GM19397 (cell line): ENCODE data around the gene APLP1.
"Not testable (repeated sequence)": the region's sequence is repeated elsewhere in the genome, so short reads cannot be mapped to it uniquely, and the experiment has no call there.

Experiments used
- ATAC-seq: cut with Tn5 transposase; IDR thresholded peaks from one replicate; pipeline ENCODE4 v1.9.1; 2021; ENCODE audit warnings: mild to moderate bottlenecking, moderate library complexity; ENCODE audit not compliant: unreplicated experiment

APLP1 gene

GRCh38 chr19:35882114-35882832 lies 13.9 kb downstream of the APLP1 start:
- ATAC-seq: no peak

GRCh38 chr19:35883882-35884281 lies 15.5 kb downstream of the APLP1 start:
- no peak for ATAC-seq

DNA sequence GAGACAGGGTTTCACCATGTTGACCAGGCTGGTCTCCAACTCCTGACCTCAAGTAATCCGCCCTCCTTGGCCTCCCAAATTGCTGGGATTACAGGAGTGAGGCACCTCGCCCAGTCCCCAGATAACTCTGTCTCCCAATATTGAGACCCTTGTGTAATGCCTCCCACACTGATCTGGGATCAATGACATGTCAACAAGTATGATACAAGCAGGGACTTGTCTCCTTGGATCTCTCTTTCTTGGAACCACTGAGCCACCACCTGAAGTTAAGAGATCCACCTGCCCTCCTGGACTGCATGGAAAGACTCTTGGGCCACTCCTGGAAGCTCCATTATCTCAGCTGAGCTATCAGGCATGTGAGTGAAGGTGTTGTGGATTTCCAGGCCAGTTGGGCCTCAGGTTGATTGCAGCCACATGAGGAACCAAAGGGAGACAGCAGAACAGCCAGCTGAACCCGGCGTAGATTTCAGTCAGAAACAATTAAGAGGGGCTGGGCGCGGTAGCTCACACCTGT lies 16.9 kb downstream of the APLP1 start:
- ATAC-seq: no peak

DNA sequence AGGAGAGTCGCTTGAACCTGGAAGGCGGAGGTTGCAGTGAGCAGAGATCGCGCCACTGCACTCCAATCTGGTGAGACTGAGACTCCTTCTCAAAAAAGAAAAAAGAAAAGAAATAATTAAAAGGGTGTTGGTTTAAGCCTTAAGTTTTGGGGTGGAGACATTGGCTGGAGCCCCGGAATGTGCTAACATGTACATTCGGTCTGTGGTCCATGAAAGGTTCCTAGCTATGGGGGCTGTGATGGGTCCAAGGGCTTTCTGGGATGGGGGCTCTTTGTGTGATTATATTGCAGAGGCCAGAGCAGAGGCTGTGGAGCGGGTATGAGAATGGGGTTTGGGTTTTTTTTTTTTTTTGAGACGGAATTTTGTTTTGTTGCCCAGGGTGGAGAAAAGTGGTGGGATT lies 17.5 kb downstream of the APLP1 start:
- no peak for ATAC-seq

GRCh38 chr19:35887197-35887596 lies 18.8 kb downstream of the APLP1 start:
- no peak for ATAC-seq

DNA sequence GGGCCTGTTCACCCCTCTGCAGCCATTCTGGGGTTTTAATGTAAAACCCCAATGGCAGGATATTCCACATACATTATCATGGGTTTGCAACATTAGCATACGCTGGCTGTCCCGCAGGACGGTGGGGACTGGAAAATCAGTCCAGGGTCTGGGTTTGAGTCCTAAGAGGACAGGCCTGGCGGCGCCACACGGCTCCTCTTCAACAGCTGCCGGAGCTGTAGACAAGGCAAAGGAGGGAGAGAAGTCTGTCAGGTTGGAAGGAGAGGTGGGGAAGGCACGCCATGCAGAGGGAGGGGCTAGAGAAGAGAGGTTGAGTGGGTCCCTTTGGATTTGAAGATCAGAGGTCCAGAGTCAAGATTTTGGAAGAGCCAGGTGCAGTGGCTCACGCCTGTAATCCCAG lies 20.0 kb downstream of the APLP1 start:
- ATAC-seq: no peak

DNA sequence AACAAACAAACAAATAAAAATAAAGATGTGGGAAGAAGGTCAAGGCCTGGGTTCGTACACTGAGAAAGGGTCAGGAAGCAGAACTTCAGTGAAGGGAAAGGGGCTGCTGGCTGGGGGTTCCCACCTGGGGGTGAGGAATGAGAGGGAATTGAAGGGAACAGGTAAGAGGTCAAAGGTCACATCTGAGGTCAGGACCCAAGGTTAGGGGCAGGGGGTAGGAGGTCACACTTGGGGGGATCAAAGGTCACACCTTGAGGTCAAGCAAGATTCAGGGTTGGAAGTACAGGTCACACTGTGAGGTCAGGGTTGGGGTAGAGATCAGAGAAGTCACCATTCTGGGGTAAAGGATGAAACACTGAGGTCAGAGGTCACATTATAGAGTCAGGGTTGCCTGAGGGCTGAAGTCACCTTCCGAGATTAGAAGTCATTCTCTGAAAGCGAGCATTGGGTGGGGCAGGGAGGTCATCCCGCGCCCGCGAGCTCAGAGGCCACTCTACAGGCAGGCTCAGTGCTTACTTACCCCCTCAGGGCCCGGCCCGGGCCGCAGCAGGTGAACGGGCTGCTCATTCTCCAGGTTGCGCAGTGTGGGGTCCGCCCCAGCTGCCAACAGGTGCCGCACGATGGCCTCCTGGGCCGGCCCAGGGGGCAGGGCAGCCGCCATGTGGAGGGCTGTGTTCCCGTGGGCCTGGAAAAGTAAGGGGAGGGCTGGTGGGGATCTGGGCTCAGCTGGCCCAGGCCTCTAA lies 21.2 kb downstream of the APLP1 start:
- no peak for ATAC-seq

GRCh38 chr19:35890113-35890650 lies 21.8 kb downstream of the APLP1 start:
- no peak for ATAC-seq

GRCh38 chr19:35891819-35892218 lies 23.4 kb downstream of the APLP1 start:
- ATAC-seq: not testable (repeated sequence)

GRCh38 chr19:35894342-35894741 lies 26.0 kb downstream of the APLP1 start:
- no peak for ATAC-seq

GRCh38 chr19:35895911-35896642 lies 27.7 kb downstream of the APLP1 start:
- ATAC-seq: no peak

DNA sequence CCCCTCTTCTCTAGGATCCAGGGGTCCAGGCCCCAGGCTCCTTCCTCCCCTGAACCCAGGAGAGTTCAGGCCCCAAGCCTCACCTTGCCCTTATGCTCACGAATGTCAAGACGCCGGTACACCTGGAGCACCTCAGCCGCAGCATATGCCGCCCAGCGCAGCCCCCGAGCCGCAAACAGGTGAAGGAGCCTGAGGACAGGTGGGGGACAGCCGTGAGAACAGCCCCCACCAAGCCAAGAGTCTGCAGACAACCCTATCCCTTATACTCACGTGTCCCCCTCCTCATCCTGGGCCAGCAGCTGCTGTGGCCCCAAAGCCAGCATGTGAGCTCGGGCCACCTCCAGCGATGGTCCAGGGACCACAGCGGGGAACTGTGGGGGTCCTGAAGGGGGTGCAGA lies 28.3 kb downstream of the APLP1 start:
- ATAC-seq: no peak

DNA sequence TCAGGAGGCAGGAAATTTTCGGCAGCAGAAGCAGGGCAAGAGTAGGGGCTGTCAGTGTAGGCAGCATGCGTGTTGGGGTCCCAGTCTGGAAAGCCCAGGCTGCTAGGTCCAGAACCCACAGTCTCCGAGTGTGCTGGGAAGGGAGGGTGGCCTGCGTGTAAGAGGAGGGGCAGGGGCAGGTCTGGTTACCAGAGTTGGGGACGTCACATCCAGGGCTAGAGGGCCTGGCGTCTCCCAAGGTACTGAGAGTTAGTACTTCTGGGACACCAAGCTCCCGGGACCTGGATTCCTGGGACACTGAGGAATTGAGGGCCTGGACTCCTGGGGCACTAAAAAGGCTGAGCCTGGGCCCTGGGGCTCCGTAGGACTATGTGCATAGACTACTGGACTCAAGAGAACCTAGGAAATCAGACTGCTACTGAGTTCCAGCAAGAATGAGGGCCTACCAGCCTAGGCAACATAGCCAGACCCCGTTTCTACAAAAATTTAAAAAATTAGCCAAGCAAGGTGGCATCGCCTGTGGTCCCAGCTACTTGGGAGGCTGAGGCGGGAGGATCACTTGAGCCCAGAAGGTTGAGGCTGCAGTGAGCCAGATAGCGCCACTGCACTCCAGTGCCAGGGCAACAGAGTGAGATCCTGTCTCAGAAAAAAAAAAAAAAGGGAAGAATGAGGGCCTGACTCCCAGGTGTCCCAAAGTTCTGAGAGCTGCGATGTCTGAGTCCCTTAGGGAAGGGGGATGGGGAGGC lies 29.5 kb downstream of the APLP1 start:
- ATAC-seq: no peak

GRCh38 chr19:35898499-35898809 lies 30.1 kb downstream of the APLP1 start:
- no peak for ATAC-seq

DNA sequence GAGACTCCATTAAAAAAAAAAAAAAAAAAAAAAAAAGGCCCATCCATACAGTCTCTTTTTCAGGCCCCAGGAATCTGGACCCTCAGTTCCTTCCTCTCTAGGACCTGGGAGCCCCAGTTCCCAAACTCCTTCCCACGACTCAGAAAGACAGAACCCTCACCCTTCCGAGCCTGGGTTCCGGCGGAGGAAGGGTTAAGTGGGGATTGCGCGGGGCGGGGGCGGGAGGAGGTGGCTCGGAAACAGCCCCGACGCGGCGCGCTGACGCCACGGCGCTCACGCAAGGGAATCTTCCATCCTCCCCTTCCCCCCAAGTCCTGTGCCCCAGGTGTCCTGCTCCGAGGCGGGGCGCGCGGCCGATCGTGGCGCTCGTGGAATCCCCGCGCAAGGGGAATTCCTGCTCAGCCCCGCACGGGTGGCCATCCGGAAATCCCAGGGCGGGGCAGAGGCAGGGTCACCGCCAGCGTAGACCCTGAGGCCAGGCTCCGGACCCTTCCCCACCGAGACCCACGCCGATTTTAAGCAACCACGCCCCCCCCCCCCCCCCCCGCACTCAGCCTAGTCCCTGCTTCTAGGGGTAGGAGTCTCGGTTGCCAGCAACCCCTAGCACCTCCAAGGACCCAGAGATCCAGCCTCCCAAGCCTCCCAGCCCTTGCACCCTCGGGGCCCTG lies 31.3 kb downstream of the APLP1 start:
- peak; percentile 49 for ATAC-seq

DNA sequence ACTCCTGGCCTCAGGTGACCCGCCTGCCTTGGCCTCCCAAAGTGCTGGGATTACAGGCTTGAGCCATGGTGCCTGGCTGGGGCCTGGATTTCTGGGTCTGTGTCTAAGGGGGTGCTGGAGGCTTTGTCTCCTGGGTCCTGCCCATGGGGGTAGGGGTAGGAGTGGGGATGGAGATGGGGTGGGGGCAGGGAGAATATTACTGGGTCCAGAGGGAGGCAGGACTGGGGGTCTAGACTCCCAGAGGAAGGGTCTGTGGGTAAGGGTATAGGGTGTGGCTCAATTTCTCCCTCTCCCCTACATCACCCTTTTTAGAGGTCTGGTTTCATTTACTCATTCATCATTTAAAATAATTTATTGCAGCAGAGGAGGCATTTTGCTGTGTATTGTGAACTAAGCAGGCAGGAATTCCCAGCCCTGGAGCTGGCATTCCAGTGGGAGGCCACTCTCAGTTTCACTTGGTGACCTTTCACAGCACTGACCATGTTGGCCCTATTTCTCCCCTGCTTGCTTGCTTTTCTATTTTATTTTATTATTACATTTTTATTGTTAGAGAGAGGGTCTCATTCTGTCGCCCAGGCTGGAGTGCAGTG lies 32.8 kb downstream of the APLP1 start:
- ATAC-seq: no peak

GRCh38 chr19:35901854-35902661 lies 33.7 kb downstream of the APLP1 start, which contains the start of gene HCST:
Gene HCST (plus strand): TSS chr19:35902529. CDS start chr19:35902594, 65 bp downstream.
- ATAC-seq: no peak

DNA sequence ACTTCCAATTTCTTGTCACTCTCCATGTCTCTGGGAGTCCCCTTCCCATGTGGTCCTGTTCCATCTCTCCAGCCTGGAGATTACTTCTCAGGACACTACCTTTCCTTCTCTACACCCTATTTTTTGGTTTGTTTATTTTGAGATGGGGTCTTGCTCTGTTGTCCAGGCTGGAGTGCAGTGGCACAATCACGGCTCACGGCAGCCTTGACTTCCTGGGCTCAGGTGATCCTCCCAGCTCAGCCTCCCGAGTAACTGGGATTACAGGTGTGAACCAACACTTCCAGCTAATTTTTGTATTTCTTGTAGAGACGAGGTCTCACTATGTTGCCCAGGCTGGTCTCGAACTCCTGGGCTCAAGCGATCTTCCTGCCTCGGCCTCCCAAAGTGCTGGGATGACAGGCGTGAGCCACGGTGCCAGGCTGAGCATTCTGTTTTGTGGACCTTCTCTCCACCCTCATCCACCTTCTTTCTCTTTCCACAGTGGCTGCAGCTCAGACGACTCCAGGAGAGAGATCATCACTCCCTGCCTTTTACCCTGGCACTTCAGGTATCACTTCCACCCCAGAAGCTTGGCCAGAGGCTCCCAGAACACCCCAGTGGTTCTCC lies 34.6 kb downstream of the APLP1 start:
- ATAC-seq: no peak
